ENCODE results near the gene PAGE5. TPM values are rescaled to one million over a fixed set of nuclear protein-coding genes. Genes with fewer than 3 reads are reported as not detected.

Gene PAGE5
- total RNA-seq, 1 donor from 2014 or later = not detected

GRCh38 chrX:55210931-55211677 lies 9.0 kb upstream of the PAGE5 start:
- no peak overlapping the region for H3K27ac ChIP-seq
- no peaks in the 10 kb centered on the region for H3K4me1 ChIP-seq
- intact Hi-C loops (cut with DNase I) = no loop called here
- H3K36me3 ChIP-seq = no peaks in the 10 kb centered on the region
- H3K9me3 ChIP-seq = no peaks in the 10 kb centered on the region
- H3K4me3 ChIP-seq = no peak overlapping the region
- TF ChIP-seq CTCF (IDR thresholded peaks at IDR 0.05) = no peak
- DNase-seq (ENCODE audit: low spot score in 2 of 2) = no peak
- no peaks in the 10 kb centered on the region for H3K27me3 ChIP-seq

GRCh38 chrX:55213381-55213780 lies 6.8 kb upstream of the PAGE5 start:
- Histone ChIP-seq H3K27me3 (no peaks in the 10 kb centered on the region), H3K27ac (no peak overlapping the region), H3K4me1 (no peaks in the 10 kb centered on the region), H3K4me3 (no peak overlapping the region), H3K36me3 (no peaks in the 10 kb centered on the region), H3K9me3 (no peaks in the 10 kb centered on the region)
- no peak for TF ChIP-seq CTCF (IDR thresholded peaks at IDR 0.05)
- intact Hi-C loops (cut with DNase I) = no loop called here
- DNase-seq (ENCODE audit: low spot score in 2 of 2) = no peak

GRCh38 chrX:55240788-55241340 lies 20.7 kb downstream of the PAGE5 start:
- TF ChIP-seq CTCF (IDR thresholded peaks at IDR 0.05) = no peak
- Histone ChIP-seq H3K4me3 (no peak overlapping the region), H3K4me1 (no peaks in the 10 kb centered on the region), H3K27me3 (no peaks in the 10 kb centered on the region), H3K36me3 (no peaks in the 10 kb centered on the region), H3K27ac (no peak overlapping the region), H3K9me3 (no peaks in the 10 kb centered on the region)
- intact Hi-C loops (cut with DNase I) = no loop called here
- DNase-seq (ENCODE audit: low spot score in 2 of 2) = no peak

GRCh38 chrX:55253528-55253927 lies 33.4 kb downstream of the PAGE5 start:
- TF ChIP-seq CTCF (IDR thresholded peaks at IDR 0.05) = no peak
- Histone ChIP-seq H3K4me1 (no peaks in the 10 kb centered on the region), H3K4me3 (no peak overlapping the region), H3K36me3 (no peaks in the 10 kb centered on the region), H3K27me3 (no peaks in the 10 kb centered on the region), H3K27ac (no peak overlapping the region), H3K9me3 (peaks cover 0 to 1% of the 10 kb centered on the region in 2 donors)
- intact Hi-C loops (cut with DNase I) = no loop called here
- no peak for DNase-seq (ENCODE audit: low spot score in 2 of 2)

- no peak overlapping the region for H3K4me3 ChIP-seq
- no peaks in the 10 kb centered on the region for H3K36me3 ChIP-seq
- H3K4me1 ChIP-seq = no peaks in the 10 kb centered on the region
- intact Hi-C loops (cut with DNase I) = no loop called here
- H3K27ac ChIP-seq = no peak overlapping the region
- H3K9me3 ChIP-seq = no peaks in the 10 kb centered on the region
- DNase-seq (ENCODE audit: low spot score in 2 of 2) = no peak
- no peaks in the 10 kb centered on the region for H3K27me3 ChIP-seq
- TF ChIP-seq CTCF (IDR thresholded peaks at IDR 0.05) = no peak
Observed at GRCh38 chrX:55260806-55261205, 40.7 kb downstream of the PAGE5 start.
